Measurements from ENCODE around the gene CNTN4.

Gene CNTN4

DNA sequence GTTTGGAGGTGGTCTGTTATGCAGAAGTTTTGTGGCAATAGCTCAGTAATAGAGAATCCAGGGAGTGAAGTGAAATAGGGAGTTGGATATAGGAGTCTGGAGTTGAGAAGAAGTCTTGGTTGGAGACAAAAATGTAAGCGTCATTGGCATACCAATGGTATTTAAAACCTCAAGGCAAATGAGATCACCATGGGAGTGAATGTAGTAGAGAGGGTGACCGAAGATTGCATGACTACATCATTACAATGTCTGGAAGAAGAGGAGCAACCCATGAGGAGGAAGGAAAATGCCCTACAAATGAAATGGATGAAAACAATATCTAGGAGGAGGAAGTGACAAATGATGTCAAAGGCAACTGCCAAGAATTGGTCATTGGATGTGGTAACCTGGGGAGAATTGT lies 54.4 kb downstream of the CNTN4 start:
- DNase-seq (ENCODE audit: low read depth) = no peak

DNA sequence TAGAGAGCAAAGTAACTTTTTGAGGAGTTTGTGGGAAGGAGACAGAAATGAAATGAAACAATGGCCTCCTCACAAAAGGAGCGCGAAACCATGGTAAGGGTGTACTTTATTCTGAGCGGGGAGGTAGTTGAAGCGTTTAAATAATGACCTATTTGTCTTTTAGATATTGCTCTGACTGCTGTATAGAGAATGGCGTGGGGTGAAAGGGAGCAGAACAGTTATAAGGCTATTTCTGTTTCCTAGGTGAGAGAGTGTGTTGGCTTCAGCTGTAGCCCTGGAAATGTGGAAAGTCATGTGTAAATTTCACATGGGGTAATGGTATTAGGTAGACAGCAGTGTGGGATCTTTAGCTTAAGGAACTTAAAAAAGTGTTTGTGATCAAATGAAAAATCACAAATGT lies 54.9 kb downstream of the CNTN4 start:
- DNase-seq (ENCODE audit: low read depth) = no peak

DNA sequence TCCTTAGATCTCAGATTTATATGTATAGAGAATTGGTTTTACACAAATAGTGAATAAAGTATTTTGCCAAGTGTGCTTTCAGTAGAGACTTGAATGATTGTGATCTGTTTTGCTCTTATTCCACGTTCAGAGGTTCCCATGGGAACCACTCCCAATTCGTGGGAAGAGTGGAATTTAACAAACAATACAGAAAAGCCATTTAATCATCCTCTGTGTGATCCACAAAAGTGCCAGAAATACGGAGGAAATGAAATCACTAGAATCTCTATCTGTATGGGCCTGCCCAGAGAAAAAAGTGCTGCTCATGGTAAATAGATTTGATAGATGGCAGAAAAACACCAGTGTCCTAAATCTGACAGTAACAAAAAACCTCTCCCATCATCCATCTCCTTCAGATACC lies 56.0 kb downstream of the CNTN4 start:
- no peak for DNase-seq (ENCODE audit: low read depth)

DNA sequence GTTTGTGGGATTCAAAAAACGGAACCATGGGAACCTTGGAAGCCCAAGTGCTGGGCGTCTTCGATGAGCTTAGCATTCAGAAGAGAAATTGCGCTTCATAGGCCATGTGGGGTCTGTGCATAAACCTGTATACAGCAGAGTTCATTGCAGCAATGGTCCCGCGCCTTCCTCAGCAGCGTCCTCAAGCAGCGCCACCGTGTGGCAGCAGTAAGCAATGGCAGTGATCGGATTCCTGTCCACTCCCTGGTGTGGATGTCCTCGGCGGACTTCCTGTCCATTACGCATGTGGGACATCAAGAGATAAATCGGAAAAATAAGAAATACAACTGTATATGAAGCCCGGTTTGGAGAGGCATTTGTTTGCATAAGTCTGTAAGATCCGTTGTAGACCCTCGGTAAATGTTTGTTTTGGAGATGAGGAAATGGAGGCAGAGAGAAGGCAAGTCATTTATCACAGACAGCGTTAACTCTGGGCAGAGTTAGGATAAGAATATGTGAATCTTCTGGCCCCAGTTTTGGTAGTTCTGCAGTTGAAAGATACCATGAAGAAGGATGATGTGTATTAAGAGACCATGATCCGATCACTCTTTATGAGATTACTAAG lies 57.7 kb downstream of the CNTN4 start:
- DNase-seq (ENCODE audit: low read depth) = no peak

DNA sequence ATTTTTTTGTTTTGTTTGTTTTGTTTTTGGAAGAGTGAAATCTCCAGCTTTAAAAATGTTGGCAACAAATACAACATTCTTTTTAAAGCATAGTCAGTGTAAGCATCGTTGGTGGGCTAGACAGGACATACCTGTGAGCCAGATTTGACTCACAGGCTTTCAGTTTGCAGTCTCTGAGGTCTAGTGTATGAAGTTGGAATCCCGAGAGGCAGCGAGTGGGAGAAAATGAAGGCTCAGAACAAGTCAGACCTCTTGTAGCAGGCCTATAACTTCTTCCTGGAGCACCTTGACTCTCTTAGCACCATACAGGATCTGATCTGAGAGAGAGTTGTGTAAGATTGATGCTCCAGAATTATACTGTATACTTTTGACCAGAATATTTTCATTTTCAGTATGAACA lies 60.2 kb downstream of the CNTN4 start:
- DNase-seq (ENCODE audit: low read depth) = no peak

DNA sequence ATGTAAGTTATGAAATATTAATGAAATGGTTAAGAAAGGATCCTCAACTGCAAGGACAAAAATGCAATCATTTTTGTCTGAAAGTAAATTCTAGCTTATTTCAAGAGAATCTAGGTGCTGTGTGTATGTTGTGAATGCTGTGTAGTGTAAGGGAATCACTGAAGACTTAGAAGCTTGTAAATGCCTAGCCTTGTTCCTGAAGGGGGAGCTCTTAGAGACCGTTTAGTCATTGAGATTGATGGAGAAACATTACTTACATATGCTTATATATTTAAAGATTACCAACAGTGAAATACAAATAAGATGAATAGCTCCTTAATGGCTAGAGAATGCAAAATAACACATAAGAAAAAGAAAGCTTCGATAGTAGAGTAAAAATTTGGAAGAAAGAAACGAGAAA lies 67.9 kb downstream of the CNTN4 start:
- no peak for DNase-seq (ENCODE audit: low read depth)

DNA sequence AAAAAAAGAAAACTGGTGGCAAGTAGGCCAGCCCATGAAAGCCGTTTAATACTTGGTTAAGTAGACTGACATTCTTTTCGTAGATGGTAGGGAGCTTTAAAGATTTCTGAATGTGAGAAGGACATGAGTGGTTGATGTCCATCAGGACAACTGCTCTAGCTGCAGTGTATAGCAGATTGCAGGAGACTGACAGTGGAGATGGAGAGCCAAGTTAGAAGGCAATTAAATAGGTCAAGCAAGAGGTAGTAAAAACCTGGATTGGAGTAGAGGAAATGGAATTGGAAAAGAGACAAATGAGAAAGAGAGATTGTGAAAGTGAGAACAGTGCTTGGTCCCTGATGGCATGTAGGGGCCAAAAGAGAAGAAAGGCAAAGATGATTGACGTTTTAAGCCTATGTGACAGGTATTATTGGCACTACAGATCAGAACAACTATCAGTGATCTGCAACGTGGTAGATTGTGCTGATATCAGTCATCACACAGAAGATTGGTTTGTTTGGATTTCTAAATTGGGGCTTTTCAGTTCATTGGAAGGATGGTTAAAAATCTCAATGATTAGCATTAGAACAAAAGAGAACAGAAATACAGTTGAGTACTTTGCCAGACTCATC lies 74.0 kb downstream of the CNTN4 start:
- no peak for DNase-seq (ENCODE audit: low read depth)

DNA sequence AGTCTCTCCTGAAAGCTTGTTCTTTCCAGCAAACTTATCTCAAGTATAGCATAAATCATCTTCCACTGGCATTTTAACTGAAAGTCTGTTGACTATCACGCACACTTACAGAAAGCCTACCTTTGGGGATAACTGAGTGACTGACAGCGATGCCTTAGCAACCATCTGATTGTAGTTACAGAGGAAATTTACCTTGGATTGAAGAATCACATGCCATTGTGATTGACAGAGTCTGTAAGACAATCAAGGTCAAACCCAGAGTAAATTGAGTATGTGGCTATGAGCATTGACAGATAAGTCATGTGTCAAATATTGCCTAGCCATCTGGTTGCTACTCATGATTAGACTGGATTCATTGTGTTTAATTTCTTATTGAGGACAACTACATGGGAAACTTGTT lies 82.0 kb downstream of the CNTN4 start:
- DNase-seq (ENCODE audit: low read depth) = no peak

DNA sequence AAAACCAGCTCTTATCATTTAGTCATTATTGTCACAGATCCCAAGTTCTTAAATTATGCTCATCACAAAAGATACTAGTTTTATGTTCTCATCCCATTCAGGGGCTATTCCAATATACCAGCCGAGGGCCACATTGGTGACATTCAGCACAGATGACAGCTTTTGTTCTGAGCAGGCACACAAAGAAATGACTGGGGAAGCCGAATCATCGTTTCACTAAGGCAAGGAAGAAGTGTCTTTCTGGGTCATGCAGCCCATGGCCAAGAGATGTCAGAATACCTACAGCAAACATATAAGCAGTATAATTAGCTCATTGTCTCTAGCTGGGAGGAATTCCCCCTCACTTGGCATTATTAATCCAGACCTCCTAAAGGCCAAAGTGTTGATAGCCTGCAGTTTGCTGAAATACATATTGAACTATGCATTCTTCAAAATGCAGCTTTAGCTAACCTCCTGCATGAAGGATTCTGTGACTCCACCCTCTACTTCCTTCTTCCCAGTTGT lies 100.2 kb downstream of the CNTN4 start:
- no peak for DNase-seq (ENCODE audit: low read depth)

DNA sequence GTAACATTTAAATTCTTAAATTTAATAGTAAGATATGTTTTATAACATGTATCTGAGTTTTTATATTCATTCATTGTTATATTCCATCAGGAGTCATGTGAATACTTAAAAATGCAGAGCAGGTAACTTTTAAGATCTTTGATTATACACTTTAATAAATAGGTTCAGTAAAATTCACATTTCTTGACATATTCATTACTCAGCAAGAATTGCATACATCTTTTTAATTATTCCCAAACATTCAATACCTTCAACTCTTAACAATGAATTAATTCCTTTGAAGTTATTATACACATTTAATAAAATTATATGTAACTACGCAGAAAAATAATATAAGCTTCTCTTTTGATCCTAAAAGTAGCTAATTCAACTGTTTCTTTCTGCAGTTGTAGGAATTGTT lies 105.4 kb downstream of the CNTN4 start:
- no peak for DNase-seq (ENCODE audit: low read depth)

DNA sequence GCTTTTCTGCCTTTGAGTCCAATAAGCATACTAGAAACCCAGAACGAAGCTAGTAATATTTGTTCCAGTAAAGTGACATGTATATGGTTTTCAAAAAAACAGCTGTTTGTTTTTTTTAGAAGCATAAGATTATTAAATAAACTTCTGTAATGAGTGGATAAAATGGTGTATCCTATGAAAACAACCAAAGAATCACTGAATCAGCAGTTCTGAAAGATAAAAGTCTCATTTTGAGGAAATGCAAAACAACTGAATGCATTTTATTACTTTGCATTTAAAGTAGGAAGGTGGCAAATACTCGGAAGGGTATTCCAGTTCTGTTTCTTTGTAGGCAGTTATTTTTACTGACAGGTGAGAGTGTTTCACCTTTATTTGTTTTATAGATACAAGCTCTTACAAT lies 107.0 kb downstream of the CNTN4 start:
- DNase-seq (ENCODE audit: low read depth) = no peak

DNA sequence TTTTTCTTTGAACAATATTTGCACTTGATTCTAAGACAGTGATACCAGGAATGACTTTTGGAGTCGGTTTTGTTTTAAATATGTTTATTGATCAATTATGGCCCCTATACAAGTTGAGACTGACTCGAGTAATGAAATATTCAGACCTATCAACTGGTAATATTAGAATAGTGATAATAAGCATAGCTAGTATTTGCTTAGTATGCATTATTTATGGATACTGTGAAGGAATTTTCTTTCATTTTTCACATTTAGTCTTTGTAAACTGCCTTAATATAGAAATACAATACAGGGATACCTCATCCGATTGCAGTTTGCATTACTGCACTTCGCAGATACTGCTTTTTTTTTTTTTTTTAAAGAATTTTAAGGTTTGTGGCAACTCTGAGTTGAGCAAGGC lies 107.9 kb downstream of the CNTN4 start:
- DNase-seq (ENCODE audit: low read depth) = no peak

DNA sequence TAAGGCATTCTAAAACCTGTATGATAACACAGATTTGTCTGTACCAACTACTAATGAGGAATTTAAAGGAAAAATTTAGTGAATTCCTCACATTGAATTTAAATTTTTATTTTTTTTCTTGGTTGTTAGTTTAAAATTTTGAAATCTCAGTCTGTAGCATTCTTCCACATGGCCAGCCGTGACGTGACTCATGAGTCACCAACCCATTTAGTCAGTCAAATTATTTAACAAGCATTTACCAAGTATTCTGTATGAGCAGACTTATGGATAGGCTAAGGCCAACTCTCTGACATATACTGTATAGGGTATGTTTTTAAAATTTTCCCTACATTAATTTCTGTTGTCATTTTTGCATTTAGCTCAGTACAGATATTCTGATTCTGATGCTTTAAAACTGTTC lies 112.9 kb downstream of the CNTN4 start:
- no peak for DNase-seq (ENCODE audit: low read depth)

DNA sequence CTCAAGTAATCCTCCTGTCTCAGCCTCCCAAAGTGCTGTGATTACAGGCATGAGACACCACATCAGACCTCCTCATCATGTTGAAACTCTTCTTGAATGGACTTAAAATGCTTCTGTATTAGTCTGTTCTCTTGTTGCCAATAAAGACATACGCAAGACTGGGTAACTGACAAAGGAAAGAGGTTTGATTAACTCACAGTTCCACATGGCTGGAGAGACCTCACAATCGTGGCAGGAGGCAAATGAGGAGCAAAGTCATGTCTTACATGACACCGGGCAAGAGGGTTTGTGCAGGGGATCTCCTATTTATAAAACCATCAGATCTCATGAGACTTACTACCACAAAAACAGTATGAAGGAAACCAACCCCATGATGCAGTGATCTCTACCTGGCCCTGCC lies 113.5 kb downstream of the CNTN4 start:
- no peak for DNase-seq (ENCODE audit: low read depth)

DNA sequence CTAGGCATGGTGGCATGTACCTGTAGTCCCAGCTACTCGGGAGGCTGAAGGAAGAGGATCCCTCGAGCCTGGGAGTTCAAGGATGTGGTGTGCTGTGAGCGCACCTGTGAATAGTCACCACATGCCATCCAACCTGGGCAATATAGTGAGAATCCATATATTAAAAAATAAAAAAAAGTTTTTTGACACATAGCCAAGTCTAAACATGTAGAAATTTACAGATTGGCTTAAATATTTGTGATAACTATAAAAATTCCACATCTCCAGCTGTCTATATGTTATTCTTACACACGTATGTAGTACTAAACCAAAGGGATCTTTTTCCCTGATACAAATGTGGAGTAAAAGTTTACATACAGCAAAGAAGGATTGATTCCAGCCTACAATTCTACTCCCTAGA lies 119.7 kb downstream of the CNTN4 start:
- no peak for DNase-seq (ENCODE audit: low read depth)

DNA sequence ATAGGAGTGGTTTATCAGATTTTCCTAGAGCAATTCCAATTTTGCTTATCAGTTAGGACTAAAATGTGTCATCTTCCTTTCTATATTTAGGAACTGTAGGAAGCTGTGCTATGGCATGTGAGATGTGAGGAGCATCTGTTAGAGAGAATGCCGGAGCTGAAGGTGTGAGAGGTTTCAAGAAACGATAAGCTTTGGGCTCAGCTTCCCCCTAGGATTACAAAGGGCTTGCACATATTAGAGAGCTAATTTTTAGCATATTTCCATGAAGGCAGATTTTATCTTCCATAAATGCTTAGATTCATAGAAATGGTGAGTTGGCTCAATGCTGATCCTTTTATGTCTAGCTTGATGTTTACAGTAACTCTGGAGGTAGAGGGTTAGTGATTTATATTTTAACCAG lies 120.2 kb downstream of the CNTN4 start:
- no peak for DNase-seq (ENCODE audit: low read depth)

DNA sequence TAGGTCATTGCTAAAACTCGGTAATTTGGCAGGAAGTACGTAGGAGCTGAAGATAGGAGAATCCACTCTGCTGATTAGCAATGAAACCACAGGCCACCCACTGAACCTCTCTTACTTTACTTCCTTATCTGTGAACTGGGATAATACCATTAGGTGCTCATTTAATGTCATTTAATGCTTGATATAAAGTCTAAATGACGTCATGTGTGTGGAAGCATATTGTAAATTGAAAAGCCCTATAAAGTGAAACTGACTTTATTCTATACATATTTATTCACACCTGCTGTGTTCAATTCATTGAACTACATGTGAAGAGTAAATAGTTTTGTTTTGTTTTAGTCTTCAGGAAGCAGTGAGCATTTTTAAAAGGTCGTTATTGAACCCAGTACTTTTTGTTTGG lies 137.5 kb downstream of the CNTN4 start:
- DNase-seq (ENCODE audit: low read depth) = no peak

DNA sequence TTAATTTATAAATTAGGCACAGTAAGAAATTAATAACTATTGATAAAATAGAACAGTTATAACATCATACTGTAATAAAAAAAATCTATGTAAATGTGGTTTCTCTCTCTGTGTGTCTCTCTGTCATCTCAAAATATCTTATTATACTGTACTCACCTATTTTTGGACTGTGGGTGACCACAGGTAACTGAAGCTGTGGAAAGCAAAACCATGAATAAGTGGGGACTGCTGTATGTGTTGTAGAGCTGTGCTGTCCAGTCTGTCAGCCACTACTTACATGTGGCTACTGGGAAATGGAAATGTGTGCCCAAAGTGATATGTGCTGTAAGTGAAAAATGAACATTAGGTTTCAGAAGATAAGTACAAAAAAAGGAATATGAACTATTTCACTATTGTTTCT lies 145.5 kb downstream of the CNTN4 start:
- DNase-seq (ENCODE audit: low read depth) = no peak

DNA sequence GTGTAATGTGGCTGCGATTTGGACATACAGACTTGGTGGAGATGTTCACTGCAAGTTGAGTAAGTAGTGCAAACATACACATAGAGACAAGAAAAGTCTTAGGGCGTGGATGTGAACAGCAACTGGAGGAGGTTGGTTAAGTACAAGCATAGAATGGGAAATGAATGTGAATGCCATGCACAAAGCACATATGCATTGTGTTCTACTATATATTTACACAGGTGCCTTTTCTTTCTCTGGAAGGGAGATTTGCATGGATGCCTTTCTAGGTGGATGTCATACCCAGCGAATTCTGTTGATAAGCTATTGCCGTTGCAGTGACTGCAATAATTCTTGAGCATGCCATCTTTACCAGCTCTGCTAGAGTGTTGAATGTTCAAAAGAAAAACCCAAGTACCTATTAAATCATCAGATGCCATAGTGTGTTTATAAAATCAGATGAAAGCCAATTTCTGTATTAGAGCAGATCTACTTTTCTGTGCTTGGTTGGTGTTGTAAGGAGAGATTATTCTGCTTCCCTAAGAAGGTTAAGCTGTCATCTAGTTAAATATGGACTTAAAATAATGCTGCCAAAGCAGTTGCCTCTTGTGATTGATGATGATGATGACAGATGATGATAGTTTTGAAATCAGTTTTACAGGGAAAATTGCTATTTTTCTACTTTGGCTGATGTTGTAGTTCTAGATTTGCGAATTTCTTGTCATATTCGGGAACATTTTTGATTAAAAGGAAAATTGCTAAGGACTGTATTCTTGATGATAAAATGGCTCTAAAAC lies 148.4 kb downstream of the CNTN4 start:
- DNase-seq (ENCODE audit: low read depth) = no peak

DNA sequence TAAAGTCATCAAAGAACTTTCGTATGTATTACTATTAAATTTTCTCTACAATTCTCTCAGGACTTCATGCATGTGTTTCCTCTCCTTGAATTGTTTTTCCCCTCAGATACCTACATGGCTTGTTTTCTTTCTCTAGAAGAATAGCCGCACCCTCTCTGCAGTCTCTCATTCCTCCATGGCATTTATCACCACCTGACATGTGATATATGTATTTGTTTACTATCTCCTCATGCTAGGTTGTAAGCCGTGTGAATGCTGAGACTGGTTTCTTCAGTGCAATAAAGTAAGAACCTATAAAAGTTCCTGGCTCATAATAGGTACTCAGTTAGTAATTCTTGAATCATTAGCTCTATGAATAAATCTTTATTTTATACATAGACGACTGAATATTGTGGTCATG lies 149.2 kb downstream of the CNTN4 start:
- DNase-seq (ENCODE audit: low read depth) = no peak

DNA sequence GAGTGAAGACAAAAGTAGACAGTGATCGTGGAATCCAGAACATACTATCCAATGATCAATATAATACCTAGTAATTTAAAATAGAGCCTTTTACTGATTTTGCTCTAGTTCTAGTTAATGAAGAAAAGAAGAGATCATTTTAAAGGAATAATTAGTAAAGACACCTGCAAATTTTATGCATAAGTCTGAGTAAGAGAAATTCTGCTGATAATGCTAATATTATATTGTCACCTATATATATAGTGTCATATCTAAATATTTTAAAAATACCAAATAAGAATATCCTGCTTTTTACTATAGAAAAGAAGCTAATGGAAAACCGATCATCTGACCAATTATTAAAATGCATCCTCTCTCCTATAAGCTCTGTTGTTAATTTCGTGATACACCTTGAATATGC lies 152.1 kb downstream of the CNTN4 start:
- DNase-seq (ENCODE audit: low read depth) = no peak

DNA sequence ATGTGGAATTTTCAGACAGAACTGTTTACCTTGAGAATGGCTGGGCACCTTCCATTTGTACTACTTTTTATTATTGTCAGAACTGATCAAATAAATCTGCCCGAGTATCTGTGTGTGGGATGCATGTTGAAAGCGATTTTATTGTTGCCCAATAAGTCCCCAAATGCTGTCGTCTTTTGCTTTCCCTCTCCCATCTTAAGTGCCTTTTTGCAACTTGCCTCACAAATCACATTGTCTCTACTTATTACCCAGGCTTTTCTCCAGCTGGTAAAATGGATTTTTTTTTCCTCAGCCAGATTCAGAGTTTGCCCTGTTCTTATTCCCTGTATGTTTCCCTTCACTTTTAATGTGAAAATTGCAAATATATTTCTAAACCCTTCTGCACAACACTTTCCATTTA lies 163.1 kb downstream of the CNTN4 start:
- no peak for DNase-seq (ENCODE audit: low read depth)

DNA sequence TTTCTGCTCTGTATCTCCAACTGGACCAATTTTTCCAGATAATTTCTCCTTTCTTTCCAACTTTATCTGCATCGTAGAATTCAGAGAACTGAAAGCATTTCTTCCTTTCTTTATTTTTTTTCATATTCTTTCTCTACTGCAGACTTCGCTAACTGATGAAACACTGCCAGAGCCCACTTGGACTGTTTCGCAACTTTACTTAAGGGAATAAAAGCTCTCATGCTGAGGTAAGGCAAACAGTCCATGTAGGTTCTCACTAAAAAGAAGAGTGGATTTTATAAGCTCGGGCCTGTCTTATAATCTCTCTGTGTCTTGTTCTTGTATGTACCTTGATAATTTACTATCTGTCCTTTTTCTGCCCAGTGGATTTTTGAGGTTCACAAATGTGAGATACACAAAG lies 163.5 kb downstream of the CNTN4 start:
- no peak for DNase-seq (ENCODE audit: low read depth)

DNA sequence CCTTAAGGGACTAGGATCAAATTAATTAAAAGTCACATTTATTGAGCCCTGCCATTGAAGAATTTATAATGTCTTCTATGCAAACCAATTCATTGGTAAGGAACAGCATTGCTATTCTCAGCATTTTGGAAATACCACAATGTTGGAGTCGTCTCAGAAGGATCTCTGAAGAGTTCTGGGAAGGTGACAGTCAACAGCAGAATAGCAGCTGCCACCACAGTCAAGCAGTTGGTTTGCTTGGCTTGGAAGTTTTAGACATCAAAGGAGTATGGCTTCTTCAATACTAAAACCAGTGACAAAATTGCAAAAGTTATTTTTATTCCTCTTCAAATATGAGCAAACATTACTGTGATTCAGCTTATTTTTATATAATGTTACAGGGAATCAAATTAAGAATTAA lies 167.9 kb downstream of the CNTN4 start:
- no peak for DNase-seq (ENCODE audit: low read depth)

All from activated T-cell treated with anti-CD3 and anti-CD28 coated beads for 1 hour (primary cell).